HepG2 (cell line): ENCODE data around the gene NKPD1. TPM values are rescaled to one million over a fixed set of nuclear protein-coding genes. Genes with fewer than 3 reads are reported as not detected.
A peak's percentile ranks its signal among the peaks of the same experiment; 100 is the strongest.

ENCODE experiments used
- ATAD3A ChIP-seq: sonication (generic); formaldehyde crosslinking; IDR thresholded peaks from 2 replicates; pipeline ENCODE4 v1.4.0; 2020; ENCODE audit warnings: missing genetic modification reagents
- FOXK1 ChIP-seq: sonication (generic); formaldehyde crosslinking; IDR thresholded peaks from 2 replicates; pipeline ENCODE4 v1.4.0; 2020; ENCODE audit warnings: low read depth, missing genetic modification reagents, borderline replicate concordance
- HNRNPLL ChIP-seq: fragments of 200-400 bp; formaldehyde crosslinking; IDR thresholded peaks from 2 replicates; pipeline ENCODE4 v1.6.1; 2017; ENCODE audit warnings: mild to moderate bottlenecking, low read depth, low read length; ENCODE audit not compliant: poor library complexity, severe bottlenecking
- KDM2A ChIP-seq: sonication (generic); formaldehyde crosslinking; IDR thresholded peaks from 2 replicates; pipeline ENCODE4 v1.4.0; 2020; ENCODE audit warnings: low read depth, missing genetic modification reagents, borderline replicate concordance
- MYC ChIP-seq: sonication (generic); formaldehyde crosslinking; IDR thresholded peaks from 2 replicates; pipeline ENCODE4 v1.9.0; 2021; ENCODE audit warnings: missing genetic modification reagents, borderline replicate concordance
- RAD21 ChIP-seq: fragments of 450-650 bp; formaldehyde crosslinking; IDR thresholded peaks from 2 replicates; pipeline ENCODE4 v1.5.0; 2020; ENCODE audit warnings: mild to moderate bottlenecking
- RBM39 ChIP-seq: fragments of 200-400 bp; formaldehyde crosslinking; IDR thresholded peaks from one replicate; pipeline ENCODE4 v1.6.1; 2018; ENCODE audit warnings: antibody characterized with exemption, mild to moderate bottlenecking, low read depth, low read length; ENCODE audit not compliant: poor library complexity, severe bottlenecking
- TBX2 ChIP-seq: sonication (generic); formaldehyde crosslinking; IDR thresholded peaks from 2 replicates; pipeline ENCODE4 v1.5.0; 2020; ENCODE audit warnings: missing genetic modification reagents, mild to moderate bottlenecking, borderline replicate concordance
- TCF7L2 ChIP-seq: IDR thresholded peaks from 2 replicates; pipeline ENCODE4 v1.6.1; 2011; ENCODE audit warnings: mild to moderate bottlenecking, low read depth, low read length, moderate library complexity
- ZNF207 ChIP-seq: fragments of 450-650 bp; IDR thresholded peaks from 2 replicates; pipeline ENCODE4 v1.6.1; 2016; ENCODE audit warnings: antibody characterized with exemption, borderline replicate concordance
- ZNF24 ChIP-seq: fragments of 450-650 bp; IDR thresholded peaks from 2 replicates; pipeline ENCODE4 v1.6.1; 2017; ENCODE audit warnings: antibody characterized with exemption, mild to moderate bottlenecking
- ZNF333 ChIP-seq: sonication (generic); formaldehyde crosslinking; IDR thresholded peaks from 2 replicates; pipeline ENCODE4 v1.4.0; 2020; ENCODE audit warnings: mild to moderate bottlenecking, missing genetic modification reagents, borderline replicate concordance
- ZNF580 ChIP-seq: IDR thresholded peaks from 2 replicates; pipeline ENCODE4 v1.6.1; 2016; ENCODE audit warnings: low read depth, borderline replicate concordance
- ZNF615 ChIP-seq: sonication (generic); formaldehyde crosslinking; IDR thresholded peaks from 2 replicates; pipeline ENCODE4 v1.5.0; 2020; ENCODE audit warnings: mild to moderate bottlenecking, missing genetic modification reagents, borderline replicate concordance
- ZNF691 ChIP-seq: sonication (generic); formaldehyde crosslinking; IDR thresholded peaks from 2 replicates; pipeline ENCODE4 v1.4.0; 2020; ENCODE audit warnings: missing genetic modification reagents, low read depth, mild to moderate bottlenecking, borderline replicate concordance
- polyA plus RNA-seq, 8 experiments: library from polyadenylated mRNA; depleted of rRNA in 3 of 8; stranded (reverse) in 7 of 8; unstranded in 1 of 8; fragments of >200 nt; fragmentation: Illumina TruSeq in 4 of 8; extraction: Trizol in 4 of 8; gene quantifications; 2 replicates each; pipeline versions ENCODE4 v1.2.1 to v1.2.3, GENCODE V29; 2011 to 2016; ENCODE audit warnings: low read depth in 4 of 8, missing spikeins in 1 of 8, mixed read lengths in 1 of 8; ENCODE audit not compliant: insufficient read depth in 1 of 8
- total RNA-seq, 5 experiments: library from RNA; depleted of rRNA; stranded (reverse); fragments of >200 nt; fragmentation: Illumina TruSeq; extraction: Trizol; gene quantifications; 2 replicates each; pipeline ENCODE4 v1.2.3, GENCODE V29; 2016; ENCODE audit warnings: low read depth in 1 of 5
- TF ChIP-seq, protein P1 (sequence below): sonication (generic); formaldehyde crosslinking; IDR thresholded peaks from 2 replicates; pipeline ENCODE4 v1.4.0; 2020; ENCODE audit warnings: missing genetic modification reagents, mild to moderate bottlenecking, borderline replicate concordance
- TF ChIP-seq, protein P2 (sequence below): sonication (generic); formaldehyde crosslinking; IDR thresholded peaks from 2 replicates; pipeline ENCODE4 v1.5.0; 2020; ENCODE audit warnings: mild to moderate bottlenecking, missing genetic modification reagents, moderate library complexity
- TF ChIP-seq, protein P3 (sequence below): sonication (generic); formaldehyde crosslinking; IDR thresholded peaks from 2 replicates; pipeline ENCODE4 v1.4.0; 2020; ENCODE audit warnings: missing genetic modification reagents

The NKPD1 gene
- total and polyA plus RNA-seq, 2 of the 13 experiments (the other 11 are each of a cell fraction or from before 2014, with no cell fraction given), result 0.03 TPM; not detected in 1

DNA sequence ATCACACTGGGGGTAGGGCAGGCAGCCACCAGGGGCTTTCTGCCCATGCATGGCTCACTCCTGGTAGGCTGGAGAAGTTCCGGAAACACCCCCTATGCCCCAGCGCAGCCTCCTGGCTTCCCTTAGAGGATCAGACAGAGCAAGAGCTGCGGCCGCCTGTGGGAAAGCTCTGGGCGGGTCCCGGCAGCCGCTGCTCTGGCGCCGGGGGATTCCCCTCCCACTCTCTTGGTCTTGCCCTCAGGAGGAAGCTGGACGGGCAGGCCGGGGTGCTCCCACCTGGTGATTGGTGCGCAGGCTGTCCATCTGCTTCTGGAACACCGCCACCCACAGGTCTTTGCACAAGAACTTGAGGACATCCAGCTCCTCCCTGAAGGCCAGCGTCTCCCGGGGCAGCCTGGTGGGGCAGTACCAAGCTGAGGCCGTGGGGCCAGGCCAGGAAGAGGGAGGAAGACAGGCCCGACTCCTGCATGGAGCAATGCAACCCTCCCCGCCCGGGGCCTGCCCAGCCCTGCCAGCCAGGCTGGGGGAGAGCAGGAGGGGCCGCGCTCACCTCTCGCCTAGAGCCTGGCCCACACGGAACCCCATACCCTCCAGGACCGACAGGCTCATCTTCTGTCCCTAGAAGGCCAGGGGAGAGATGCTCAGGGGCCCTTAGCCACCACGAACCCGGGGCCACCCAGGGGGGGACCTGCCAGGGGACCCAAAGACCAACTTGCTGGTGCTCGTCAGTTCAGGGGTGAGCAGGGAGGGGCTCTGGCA lies 4.0 kb upstream of the NKPD1 start (continued):
- TF ChIP-seq, protein P1, sequence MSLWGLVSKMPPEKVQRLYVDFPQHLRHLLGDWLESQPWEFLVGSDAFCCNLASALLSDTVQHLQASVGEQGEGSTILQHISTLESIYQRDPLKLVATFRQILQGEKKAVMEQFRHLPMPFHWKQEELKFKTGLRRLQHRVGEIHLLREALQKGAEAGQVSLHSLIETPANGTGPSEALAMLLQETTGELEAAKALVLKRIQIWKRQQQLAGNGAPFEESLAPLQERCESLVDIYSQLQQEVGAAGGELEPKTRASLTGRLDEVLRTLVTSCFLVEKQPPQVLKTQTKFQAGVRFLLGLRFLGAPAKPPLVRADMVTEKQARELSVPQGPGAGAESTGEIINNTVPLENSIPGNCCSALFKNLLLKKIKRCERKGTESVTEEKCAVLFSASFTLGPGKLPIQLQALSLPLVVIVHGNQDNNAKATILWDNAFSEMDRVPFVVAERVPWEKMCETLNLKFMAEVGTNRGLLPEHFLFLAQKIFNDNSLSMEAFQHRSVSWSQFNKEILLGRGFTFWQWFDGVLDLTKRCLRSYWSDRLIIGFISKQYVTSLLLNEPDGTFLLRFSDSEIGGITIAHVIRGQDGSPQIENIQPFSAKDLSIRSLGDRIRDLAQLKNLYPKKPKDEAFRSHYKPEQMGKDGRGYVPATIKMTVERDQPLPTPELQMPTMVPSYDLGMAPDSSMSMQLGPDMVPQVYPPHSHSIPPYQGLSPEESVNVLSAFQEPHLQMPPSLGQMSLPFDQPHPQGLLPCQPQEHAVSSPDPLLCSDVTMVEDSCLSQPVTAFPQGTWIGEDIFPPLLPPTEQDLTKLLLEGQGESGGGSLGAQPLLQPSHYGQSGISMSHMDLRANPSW, result no peak
- TF ChIP-seq KDM2A (CRISPR knock-in tag) (peak; percentile 56; the same call in 1 of the 2 replicates), HNRNPLL (peak; percentile 43), TBX2 (CRISPR knock-in tag) (peak; percentile 26; the same call in 1 of the 2 replicates), ZNF207 (no peak), ATAD3A (CRISPR knock-in tag) (no peak), RBM39 (peak; percentile 8), FOXK1 (CRISPR knock-in tag) (no peak), MYC (CRISPR knock-in tag) (0 out of 2 replicates have a peak, but pooled peaks have one; percentile 13), RAD21 (CRISPR knock-in tag) (0 out of 2 replicates have a peak, but pooled peaks have one; percentile 14), TCF7L2 (no peak), ZNF24 (no peak), ZNF580 (CRISPR knock-in tag) (0 out of 2 replicates have a peak, but pooled peaks have one; percentile 24), ZNF691 (CRISPR knock-in tag) (no peak), ZNF615 (CRISPR knock-in tag) (no peak), ZNF333 (peak; percentile 62; the same call in 1 of the 2 replicates)
- TF ChIP-seq, protein P2, sequence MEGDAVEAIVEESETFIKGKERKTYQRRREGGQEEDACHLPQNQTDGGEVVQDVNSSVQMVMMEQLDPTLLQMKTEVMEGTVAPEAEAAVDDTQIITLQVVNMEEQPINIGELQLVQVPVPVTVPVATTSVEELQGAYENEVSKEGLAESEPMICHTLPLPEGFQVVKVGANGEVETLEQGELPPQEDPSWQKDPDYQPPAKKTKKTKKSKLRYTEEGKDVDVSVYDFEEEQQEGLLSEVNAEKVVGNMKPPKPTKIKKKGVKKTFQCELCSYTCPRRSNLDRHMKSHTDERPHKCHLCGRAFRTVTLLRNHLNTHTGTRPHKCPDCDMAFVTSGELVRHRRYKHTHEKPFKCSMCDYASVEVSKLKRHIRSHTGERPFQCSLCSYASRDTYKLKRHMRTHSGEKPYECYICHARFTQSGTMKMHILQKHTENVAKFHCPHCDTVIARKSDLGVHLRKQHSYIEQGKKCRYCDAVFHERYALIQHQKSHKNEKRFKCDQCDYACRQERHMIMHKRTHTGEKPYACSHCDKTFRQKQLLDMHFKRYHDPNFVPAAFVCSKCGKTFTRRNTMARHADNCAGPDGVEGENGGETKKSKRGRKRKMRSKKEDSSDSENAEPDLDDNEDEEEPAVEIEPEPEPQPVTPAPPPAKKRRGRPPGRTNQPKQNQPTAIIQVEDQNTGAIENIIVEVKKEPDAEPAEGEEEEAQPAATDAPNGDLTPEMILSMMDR (CRISPR knock-in tag), result peak; percentile 38
- TF ChIP-seq, protein P3, sequence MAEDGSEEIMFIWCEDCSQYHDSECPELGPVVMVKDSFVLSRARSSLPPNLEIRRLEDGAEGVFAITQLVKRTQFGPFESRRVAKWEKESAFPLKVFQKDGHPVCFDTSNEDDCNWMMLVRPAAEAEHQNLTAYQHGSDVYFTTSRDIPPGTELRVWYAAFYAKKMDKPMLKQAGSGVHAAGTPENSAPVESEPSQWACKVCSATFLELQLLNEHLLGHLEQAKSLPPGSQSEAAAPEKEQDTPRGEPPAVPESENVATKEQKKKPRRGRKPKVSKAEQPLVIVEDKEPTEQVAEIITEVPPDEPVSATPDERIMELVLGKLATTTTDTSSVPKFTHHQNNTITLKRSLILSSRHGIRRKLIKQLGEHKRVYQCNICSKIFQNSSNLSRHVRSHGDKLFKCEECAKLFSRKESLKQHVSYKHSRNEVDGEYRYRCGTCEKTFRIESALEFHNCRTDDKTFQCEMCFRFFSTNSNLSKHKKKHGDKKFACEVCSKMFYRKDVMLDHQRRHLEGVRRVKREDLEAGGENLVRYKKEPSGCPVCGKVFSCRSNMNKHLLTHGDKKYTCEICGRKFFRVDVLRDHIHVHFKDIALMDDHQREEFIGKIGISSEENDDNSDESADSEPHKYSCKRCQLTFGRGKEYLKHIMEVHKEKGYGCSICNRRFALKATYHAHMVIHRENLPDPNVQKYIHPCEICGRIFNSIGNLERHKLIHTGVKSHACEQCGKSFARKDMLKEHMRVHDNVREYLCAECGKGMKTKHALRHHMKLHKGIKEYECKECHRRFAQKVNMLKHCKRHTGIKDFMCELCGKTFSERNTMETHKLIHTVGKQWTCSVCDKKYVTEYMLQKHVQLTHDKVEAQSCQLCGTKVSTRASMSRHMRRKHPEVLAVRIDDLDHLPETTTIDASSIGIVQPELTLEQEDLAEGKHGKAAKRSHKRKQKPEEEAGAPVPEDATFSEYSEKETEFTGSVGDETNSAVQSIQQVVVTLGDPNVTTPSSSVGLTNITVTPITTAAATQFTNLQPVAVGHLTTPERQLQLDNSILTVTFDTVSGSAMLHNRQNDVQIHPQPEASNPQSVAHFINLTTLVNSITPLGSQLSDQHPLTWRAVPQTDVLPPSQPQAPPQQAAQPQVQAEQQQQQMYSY (CRISPR knock-in tag), result no peak
